ENCODE measurements around the gene STRBP. TPM values are rescaled to one million over a fixed set of nuclear protein-coding genes. Genes with fewer than 3 reads are reported as not detected.

STRBP gene
- total and polyA plus RNA-seq, 2 donors from 2014 or later, result 21.6 to 30.7 TPM

- Histone ChIP-seq H3K4me1 (ENCODE audit: control insufficient read depth in 2 of 3, insufficient read depth in 2 of 3, low read depth in 1 of 3, low read length in 3 of 3) (no peaks in the 10 kb centered on the region), H3K9ac (ENCODE audit: low read length in 3 of 3) (no peak overlapping the region), H3K36me3 (ENCODE audit: control insufficient read depth in 2 of 3, insufficient read depth in 3 of 3, low read length in 3 of 3) (no peaks in the 10 kb centered on the region), H3K9me3 (ENCODE audit: control insufficient read depth in 2 of 3, insufficient read depth in 1 of 3, low read length in 3 of 3) (no peaks in the 10 kb centered on the region), H3K4me3 (ENCODE audit: low read length in 3 of 3) (no peak overlapping the region), H3K27me3 (ENCODE audit: control insufficient read depth, insufficient read depth, low read length) (no peaks in the 10 kb centered on the region), H3K27ac (ENCODE audit: low read depth in 2 of 2, low read length in 2 of 2) (no peak overlapping the region)
- TF ChIP-seq, protein P1, sequence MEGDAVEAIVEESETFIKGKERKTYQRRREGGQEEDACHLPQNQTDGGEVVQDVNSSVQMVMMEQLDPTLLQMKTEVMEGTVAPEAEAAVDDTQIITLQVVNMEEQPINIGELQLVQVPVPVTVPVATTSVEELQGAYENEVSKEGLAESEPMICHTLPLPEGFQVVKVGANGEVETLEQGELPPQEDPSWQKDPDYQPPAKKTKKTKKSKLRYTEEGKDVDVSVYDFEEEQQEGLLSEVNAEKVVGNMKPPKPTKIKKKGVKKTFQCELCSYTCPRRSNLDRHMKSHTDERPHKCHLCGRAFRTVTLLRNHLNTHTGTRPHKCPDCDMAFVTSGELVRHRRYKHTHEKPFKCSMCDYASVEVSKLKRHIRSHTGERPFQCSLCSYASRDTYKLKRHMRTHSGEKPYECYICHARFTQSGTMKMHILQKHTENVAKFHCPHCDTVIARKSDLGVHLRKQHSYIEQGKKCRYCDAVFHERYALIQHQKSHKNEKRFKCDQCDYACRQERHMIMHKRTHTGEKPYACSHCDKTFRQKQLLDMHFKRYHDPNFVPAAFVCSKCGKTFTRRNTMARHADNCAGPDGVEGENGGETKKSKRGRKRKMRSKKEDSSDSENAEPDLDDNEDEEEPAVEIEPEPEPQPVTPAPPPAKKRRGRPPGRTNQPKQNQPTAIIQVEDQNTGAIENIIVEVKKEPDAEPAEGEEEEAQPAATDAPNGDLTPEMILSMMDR (IDR thresholded peaks at IDR 0.05; ENCODE audit: borderline replicate concordance, extremely low read depth, insufficient read depth), result no peak
- no peak for DNase-seq
- intact Hi-C loops (cut with DNase I), result no loop called here
- FAIRE-seq, result no peak
These were observed 27.8 kb upstream of the STRBP start for GRCh38 chr9:123296174-123296573.

DNA sequence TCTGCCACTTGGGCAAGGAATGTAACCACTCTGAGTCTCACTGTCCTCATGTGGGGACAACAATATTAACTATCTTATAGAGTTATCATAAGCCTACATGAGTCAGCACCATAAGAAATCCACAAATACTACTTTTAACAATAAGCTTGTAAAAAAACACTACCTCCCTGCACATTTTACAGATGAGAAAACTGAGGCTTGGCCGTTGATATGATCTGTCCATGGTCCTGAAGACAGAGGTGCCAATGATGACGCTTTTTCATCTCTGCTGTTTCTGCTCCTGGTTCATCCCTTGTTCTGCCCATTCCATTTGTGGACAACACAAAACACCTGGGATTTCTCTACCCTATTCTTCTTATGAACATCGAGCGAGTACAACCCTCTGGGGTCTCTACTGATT is 23.4 kb upstream of the STRBP start:
- intact Hi-C loops (cut with DNase I), result no loop called here
- Histone ChIP-seq H3K9me3 (ENCODE audit: control insufficient read depth in 2 of 3, insufficient read depth in 1 of 3, low read length in 3 of 3) (no peaks in the 10 kb centered on the region), H3K4me3 (ENCODE audit: low read length in 3 of 3) (no peak overlapping the region), H3K27ac (ENCODE audit: low read depth in 2 of 2, low read length in 2 of 2) (no peak overlapping the region), H3K4me1 (ENCODE audit: control insufficient read depth in 2 of 3, insufficient read depth in 2 of 3, low read depth in 1 of 3, low read length in 3 of 3) (no peaks in the 10 kb centered on the region), H3K9ac (ENCODE audit: low read length in 3 of 3) (no peak overlapping the region), H3K27me3 (ENCODE audit: control insufficient read depth, insufficient read depth, low read length) (no peaks in the 10 kb centered on the region), H3K36me3 (ENCODE audit: control insufficient read depth in 2 of 3, insufficient read depth in 3 of 3, low read length in 3 of 3) (no peaks in the 10 kb centered on the region)
- TF ChIP-seq, protein P1 (IDR thresholded peaks at IDR 0.05; ENCODE audit: borderline replicate concordance, extremely low read depth, insufficient read depth), result no peak
- no peak for DNase-seq
- no peak for FAIRE-seq

GRCh38 chr9:123290764-123291163 is 22.4 kb upstream of the STRBP start:
- no peak overlapping the region for H3K27ac ChIP-seq (ENCODE audit: low read depth in 2 of 2, low read length in 2 of 2)
- H3K27me3 ChIP-seq (ENCODE audit: control insufficient read depth, insufficient read depth, low read length), result no peaks in the 10 kb centered on the region
- no peaks in the 10 kb centered on the region for H3K9me3 ChIP-seq (ENCODE audit: control insufficient read depth in 2 of 3, insufficient read depth in 1 of 3, low read length in 3 of 3)
- TF ChIP-seq, protein P1 (IDR thresholded peaks at IDR 0.05; ENCODE audit: borderline replicate concordance, extremely low read depth, insufficient read depth), result no peak
- H3K4me1 ChIP-seq (ENCODE audit: control insufficient read depth in 2 of 3, insufficient read depth in 2 of 3, low read depth in 1 of 3, low read length in 3 of 3), result no peaks in the 10 kb centered on the region
- intact Hi-C loops (cut with DNase I), result no loop called here
- no peak overlapping the region for H3K4me3 ChIP-seq (ENCODE audit: low read length in 3 of 3)
- DNase-seq (no peak), FAIRE-seq (no peak)
- no peak overlapping the region for H3K9ac ChIP-seq (ENCODE audit: low read length in 3 of 3)
- no peaks in the 10 kb centered on the region for H3K36me3 ChIP-seq (ENCODE audit: control insufficient read depth in 2 of 3, insufficient read depth in 3 of 3, low read length in 3 of 3)

- H3K4me1 ChIP-seq (ENCODE audit: control insufficient read depth in 2 of 3, insufficient read depth in 2 of 3, low read depth in 1 of 3, low read length in 3 of 3), result no peaks in the 10 kb centered on the region
- H3K9me3 ChIP-seq (ENCODE audit: control insufficient read depth in 2 of 3, insufficient read depth in 1 of 3, low read length in 3 of 3), result no peaks in the 10 kb centered on the region
- H3K36me3 ChIP-seq (ENCODE audit: control insufficient read depth in 2 of 3, insufficient read depth in 3 of 3, low read length in 3 of 3), result no peaks in the 10 kb centered on the region
- DNase-seq (no peak), FAIRE-seq (no peak)
- H3K9ac ChIP-seq (ENCODE audit: low read length in 3 of 3), result no peak overlapping the region
- H3K4me3 ChIP-seq (ENCODE audit: low read length in 3 of 3), result no peak overlapping the region
- H3K27me3 ChIP-seq (ENCODE audit: control insufficient read depth, insufficient read depth, low read length), result no peaks in the 10 kb centered on the region
- TF ChIP-seq, protein P1 (IDR thresholded peaks at IDR 0.05; ENCODE audit: borderline replicate concordance, extremely low read depth, insufficient read depth), result no peak
- intact Hi-C loops (cut with DNase I), result no loop called here
- H3K27ac ChIP-seq (ENCODE audit: low read depth in 2 of 2, low read length in 2 of 2), result no peak overlapping the region
These were observed 19.3 kb upstream of the STRBP start for GRCh38 chr9:123287639-123288038.

Measured in kidney (tissue), 14 donors.